K562 (cell line): Measurements from ENCODE around the gene VIM. TPM values are rescaled to one million over a fixed set of nuclear protein-coding genes. Genes with fewer than 3 reads are reported as not detected.

Source experiments
- ATAC-seq: fragments of 200-7000 bp; cut with Tn5 transposase; 3 replicates; pipeline ENCODE4 v1.9.1; 2020; ENCODE audit warnings: moderate library complexity
- BruUV-seq: library from RNA; stranded (reverse); fragments of 400-500 nt; replicated peaks from 2 replicates; lab custom pipeline; 2021; lab: Mats Ljungman, UMichigan
- CTCF ChIA-PET: fragments of 300-600 bp; formaldehyde crosslinking; extraction: SDS; loops from one replicate; lab custom pipeline; 2021; ENCODE audit warnings: low intra/inter-chr PET ratio; lab: Yijun Ruan, JAX
- POLR2A ChIA-PET: fragments of 300-600, 350-650 bp; sonication (Branson Sonifier 250); formaldehyde crosslinking; extraction: SDS; loops from one replicate; lab custom pipeline; 2021; ENCODE audit warnings: antibody characterized with exemption, inconsistent platforms; lab: Yijun Ruan, JAX
- DNase-seq, 4 experiments: peaks; one replicate each; pipeline versions ENCODE4 v3.0.0 to v3.0.0-alpha.2; 2011 to 2018; ENCODE audit warnings: low spot score in 3 of 4, mixed read lengths in 3 of 4; ENCODE audit errors: extremely low read depth in 1 of 4
- FAIRE-seq: peaks from 2 replicates; lab custom pipeline; 2011; peaks lifted over from hg19 to GRCh38; lab: Jason Lieb, UNC
- H2AFZ ChIP-seq: 2 replicates; pipeline ENCODE4 v1.6.0; 2011; ENCODE audit warnings: low read depth, low read length, control low read depth, inconsistent platforms
- H3K27ac ChIP-seq: fragments of 200-600 bp; 3 replicates; pipeline ENCODE4 v1.8.0; 2011; ENCODE audit warnings: low read depth, mild to moderate bottlenecking, control low read depth, inconsistent platforms, low read length, moderate library complexity, mixed read lengths; ENCODE audit errors: extremely low read depth
- H3K27me3 ChIP-seq, 2 experiments: fragments of 300-600 bp in 1 of 2; 2 replicates in 1 of 2; 3 replicates in 1 of 2; pipeline versions ENCODE4 v1.6.0 to v1.8.0; 2011; ENCODE audit warnings: inconsistent platforms in 2 of 2, low read length in 2 of 2, mild to moderate bottlenecking in 1 of 2, mixed read lengths in 1 of 2, moderate library complexity in 1 of 2; ENCODE audit not compliant: control insufficient read depth in 2 of 2, insufficient read depth in 2 of 2
- H3K36me3 ChIP-seq: fragments of 300-600 bp; 3 replicates; pipeline ENCODE4 v1.8.0; 2011; ENCODE audit warnings: mild to moderate bottlenecking, low read length, inconsistent platforms; ENCODE audit not compliant: control insufficient read depth, insufficient read depth
- H3K4me1 ChIP-seq, 2 experiments: fragments of 200-600 bp in 1 of 2; replicated peaks in 1 of 2; 2 replicates in 1 of 2; 3 replicates in 1 of 2; pipeline versions ENCODE4 v1.5.1 to v1.8.0; 2011; ENCODE audit warnings: inconsistent platforms in 2 of 2, low read length in 2 of 2, mild to moderate bottlenecking in 1 of 2, mixed read lengths in 1 of 2, moderate library complexity in 1 of 2; ENCODE audit not compliant: control insufficient read depth in 2 of 2, insufficient read depth in 2 of 2
- H3K4me2 ChIP-seq: 2 replicates; pipeline ENCODE4 v1.6.1; 2011; ENCODE audit warnings: low read length, control low read depth, inconsistent platforms, mixed read lengths; ENCODE audit not compliant: insufficient read depth
- H3K4me3 ChIP-seq: fragments of 200-600 bp; sonication (generic), shearing (Covaris generic); 2 replicates; pipeline ENCODE4 v1.5.1; 2016; ENCODE audit warnings: control low read depth, inconsistent platforms
- H3K79me2 ChIP-seq: fragments of 200-600 bp; 3 replicates; pipeline ENCODE4 v1.8.0; 2011; ENCODE audit warnings: low read length, inconsistent platforms; ENCODE audit not compliant: control insufficient read depth, insufficient read depth
- H3K9ac ChIP-seq, 2 experiments: 2 replicates each; pipeline versions ENCODE4 v1.6.0 to v1.6.1; 2011; ENCODE audit warnings: low read depth in 2 of 2, low read length in 2 of 2, control low read depth in 1 of 2, inconsistent platforms in 1 of 2, mild to moderate bottlenecking in 1 of 2, mixed read lengths in 1 of 2; ENCODE audit not compliant: insufficient read depth in 1 of 2
- H3K9me1 ChIP-seq: one replicate; pipeline ENCODE4 v1.6.0; 2011; ENCODE audit warnings: inconsistent platforms, mild to moderate bottlenecking, low read length, moderate library complexity; ENCODE audit not compliant: control insufficient read depth, insufficient read depth
- H3K9me3 ChIP-seq: replicated peaks from 2 replicates; pipeline ENCODE4 v1.5.1; 2011; ENCODE audit warnings: low read depth, low read length, inconsistent platforms; ENCODE audit not compliant: control insufficient read depth, insufficient read depth
- H4K20me1 ChIP-seq: replicated peaks from 2 replicates; pipeline ENCODE4 v1.6.1; 2011; ENCODE audit warnings: low read length, inconsistent platforms, mixed read lengths; ENCODE audit not compliant: control insufficient read depth, insufficient read depth
- CTBP1 ChIP-seq: fragments of 450-650 bp; IDR thresholded peaks from 2 replicates; pipeline ENCODE4 v1.6.1; 2016; ENCODE audit warnings: borderline replicate concordance
- ELK1 ChIP-seq: sonication (generic); formaldehyde crosslinking; IDR thresholded peaks from 2 replicates; pipeline ENCODE4 v1.8.1; 2022; ENCODE audit warnings: missing genetic modification reagents
- HDAC8 ChIP-seq: fragments of 450-650 bp; IDR thresholded peaks from 2 replicates; pipeline ENCODE4 v1.6.1; 2016; ENCODE audit warnings: mild to moderate bottlenecking, missing genetic modification characterization, moderate library complexity, missing compliant biosample characterization
- JUND ChIP-seq, 2 experiments: IDR thresholded peaks; 2 replicates in 1 of 2; 3 replicates in 1 of 2; pipeline ENCODE4 v1.6.1; 2011; ENCODE audit warnings: borderline replicate concordance in 2 of 2, low read depth in 2 of 2, low read length in 2 of 2, improper control_type of control experiment in 1 of 2, missing biosample characterization in 1 of 2, missing genetic modification characterization in 1 of 2, missing genetic modification reagents in 1 of 2
- KLF6 ChIP-seq: fragments of 250-450 bp; sonication (Bioruptor Pico); IDR thresholded peaks from 2 replicates; pipeline ENCODE4 v1.4.0; 2020; ENCODE audit warnings: mild to moderate bottlenecking, moderate library complexity, borderline replicate concordance
- SNRNP70 ChIP-seq: fragments of 200-400 bp; formaldehyde crosslinking; optimal IDR thresholded peaks from 2 replicates; pipeline ENCODE3; 2017; ENCODE audit warnings: low read depth, low read length
- TCF7 ChIP-seq: sonication (generic); IDR thresholded peaks from 2 replicates; pipeline ENCODE4 v1.6.1; 2016; ENCODE audit warnings: antibody characterized with exemption, borderline replicate concordance
- THRAP3 ChIP-seq: fragments of 450-650 bp; IDR thresholded peaks from 2 replicates; pipeline ENCODE4 v1.6.1; 2016; ENCODE audit warnings: mild to moderate bottlenecking, inconsistent platforms, borderline replicate concordance
- ZNF655 ChIP-seq: fragments of 250-450 bp; sonication (Bioruptor Pico); IDR thresholded peaks from 2 replicates; pipeline ENCODE4 v1.5.0; 2021
- WGBS: fragments of 100-300 bp; shearing (Covaris generic); methylation state at CpG from one replicate; pipeline ENCODE4 v1.1.6; 2016; ENCODE audit warnings: low coverage, mixed read lengths; ENCODE audit not compliant: insufficient coverage; ENCODE audit errors: missing lambda C conversion rate; 5-methylcytosine and 5-hydroxymethylcytosine counted together
- in situ Hi-C: fragments of 300-500 bp; cut with MboI; formaldehyde crosslinking; loops from 4 replicates; pipeline ENCODE4 v1.15.0; 2018; ENCODE audit warnings: inconsistent platforms, mixed read lengths
- intact Hi-C: fragments of 100-400 bp; cut with micrococcal nuclease; formaldehyde crosslinking; loops from 2 replicates; pipeline ENCODE4 v1.14.2; 2022
- polyA plus RNA-seq, 8 experiments: library from polyadenylated mRNA; depleted of rRNA in 4 of 8; stranded (reverse) in 5 of 8; unstranded in 3 of 8; fragments of >200 nt; fragmentation: Nextera tagmentation in 2 of 8; fragmentation: Illumina TruSeq in 1 of 8; extraction: Ambion mirVana in 2 of 8; extraction: Trizol in 1 of 8; gene quantifications; 2 replicates each; pipeline versions ENCODE4 v1.2.1 to v1.2.3, GENCODE V29; 2011 to 2014; ENCODE audit warnings: inconsistent platforms in 1 of 8, missing spikeins in 1 of 8
- total RNA-seq, 7 experiments: library from RNA; depleted of rRNA in 6 of 7; stranded (reverse); fragments of >200 nt in 6 of 7; fragmentation: Illumina TruSeq in 2 of 7; extraction: Trizol in 2 of 7; gene quantifications; 2 replicates each; pipeline versions ENCODE4 v1.2.1 to v1.2.3, GENCODE V29; 2011 to 2021; ENCODE audit warnings: low replicate concordance in 1 of 7

Gene VIM
- total and polyA plus RNA-seq, 9 of the 15 experiments (the other 6 are each of a cell fraction or from before 2014, with no cell fraction given) = 86.0 to 621 (median 383) TPM

GRCh38 chr10:17241611-17242333 lies 13.7 kb downstream of the VIM start:
- Histone ChIP-seq H3K27ac (no peak overlapping the region), H3K4me1 (peaks cover 0 to 15% of the 10 kb centered on the region in 2 experiments; a peak in 3 of 5 replicates), H3K9me3 (peaks cover 11% of the 10 kb centered on the region), H3K4me2 (no peak overlapping the region), H3K27me3 (no peaks in the 10 kb centered on the region), H3K4me3 (no peak overlapping the region), H4K20me1 (no peaks in the 10 kb centered on the region), H2AFZ (peak overlapping the region; percentile 38), H3K9ac (no peak overlapping the region), H3K79me2 (no peaks in the 10 kb centered on the region), H3K36me3 (peaks cover 8% of the 10 kb centered on the region; the same call in 1 of the 3 replicates)
- FAIRE-seq = no peak
- WGBS = 52% methylated on average over 5 of the region's 5 CpGs
- POLR2A ChIA-PET = interaction anchor here (0.6 to 1.2 kb wide), 2 partner anchors 10 to 15 kb away, joined by 4 to 5 read pairs; no protein-coding TSS in a partner anchor
- ATAC-seq = no peak
- no TSS peak for BruUV-seq
- CTCF ChIA-PET = interaction anchor here (0.6 kb wide), 1 partner anchor 1004 kb away, joined by 3 read pairs; no protein-coding TSS in a partner anchor
- no peak for DNase-seq
- in situ Hi-C loops = no loop called here
- intact Hi-C loops = no loop called here
- no peak for TF ChIP-seq SNRNP70
- no peak for TF ChIP-seq TCF7
- TF ChIP-seq CTBP1 = no peak
- TF ChIP-seq THRAP3 = no peak
- no peak for TF ChIP-seq KLF6 (CRISPR knock-in tag)
- TF ChIP-seq HDAC8 (tag) = no peak
- no peak for TF ChIP-seq ELK1
- no peak for TF ChIP-seq JUND (IDR thresholded peaks at IDR 0.05; ENCODE audit: borderline replicate concordance, low read depth, low read length)
- no peak for TF ChIP-seq JUND (tag; IDR thresholded peaks at IDR 0.05; ENCODE audit: borderline replicate concordance, low read depth, low read length)
- no peak for TF ChIP-seq ZNF655 (CRISPR knock-in tag)
- TF ChIP-seq, all 486 proteins: peak for 0
- no peaks in the 10 kb centered on the region for H3K9me1 ChIP-seq
